H1 (cell line): ENCODE data around the gene PDE8B. TPM values are rescaled to one million over a fixed set of nuclear protein-coding genes. Genes with fewer than 3 reads are reported as not detected.

ENCODE experiments used
- CTCF ChIA-PET: fragments of 300-600 bp; sonication (Branson Sonifier 250); formaldehyde crosslinking; loops from one replicate; lab custom pipeline; 2021; ENCODE audit not compliant: partially characterized antibody; lab: Charles Lee
- POLR2A ChIA-PET: fragments of 300-600 bp; sonication (Branson Sonifier 250); formaldehyde crosslinking; loops from one replicate; lab custom pipeline; 2021; ENCODE audit warnings: inconsistent platforms; ENCODE audit not compliant: partially characterized antibody; lab: Charles Lee
- DNase-seq, 2 experiments: peaks; one replicate each; pipeline versions ENCODE4 v3.0.0 to v3.0.0-alpha.2; 2010 to 2022; ENCODE audit warnings: low spot score in 2 of 2, low read depth in 1 of 2, mixed read lengths in 1 of 2
- FAIRE-seq: peaks from 2 replicates; lab custom pipeline; 2011; peaks lifted over from hg19 to GRCh38; lab: Jason Lieb, UNC
- H2AFZ ChIP-seq: 2 replicates; pipeline ENCODE4 v1.8.1; 2012; ENCODE audit warnings: low read length, inconsistent platforms
- H2AK5ac ChIP-seq: 2 replicates; pipeline ENCODE4 v1.6.1; 2013; ENCODE audit warnings: low read depth, low read length
- H2BK120ac ChIP-seq: replicated peaks from 2 replicates; pipeline ENCODE3; 2013; ENCODE audit warnings: low read depth, low read length, inconsistent platforms
- H2BK12ac ChIP-seq: 2 replicates; pipeline ENCODE4 v1.6.1; 2013; ENCODE audit warnings: low read depth, low read length
- H2BK15ac ChIP-seq: 2 replicates; pipeline ENCODE4 v1.6.1; 2013; ENCODE audit warnings: low read length
- H2BK20ac ChIP-seq: 2 replicates; pipeline ENCODE4 v1.6.1; 2013; ENCODE audit warnings: low read length
- H2BK5ac ChIP-seq: 2 replicates; pipeline ENCODE4 v1.6.1; 2013; ENCODE audit warnings: low read depth, low read length
- H3K14ac ChIP-seq: 2 replicates; pipeline ENCODE4 v1.6.1; 2013; ENCODE audit warnings: inconsistent platforms; ENCODE audit not compliant: insufficient read length
- H3K18ac ChIP-seq: 2 replicates; pipeline ENCODE4 v1.6.1; 2013; ENCODE audit warnings: low read length; ENCODE audit errors: extremely low read depth
- H3K23ac ChIP-seq: 2 replicates; pipeline ENCODE4 v1.6.1; 2013; ENCODE audit warnings: inconsistent platforms; ENCODE audit not compliant: insufficient read length
- H3K23me2 ChIP-seq: 2 replicates; pipeline ENCODE4 v1.6.1; 2013; ENCODE audit warnings: low read depth, low read length
- H3K27ac ChIP-seq: 2 replicates; pipeline ENCODE4 v1.6.1; 2011; ENCODE audit warnings: low read depth, low read length, inconsistent platforms
- H3K27me3 ChIP-seq, 4 experiments: replicated peaks in 1 of 4; 1 replicate in 1 of 4; 2 replicates in 3 of 4; pipeline versions ENCODE4 v1.6.1 to v1.8.1; 2011 to 2013; ENCODE audit warnings: low read length in 3 of 4, mild to moderate bottlenecking in 3 of 4, inconsistent platforms in 2 of 4, mixed read lengths in 2 of 4, moderate library complexity in 1 of 4; ENCODE audit not compliant: control insufficient read depth in 3 of 4, insufficient read depth in 3 of 4; ENCODE audit errors: extremely low read depth in 1 of 4
- H3K36me3 ChIP-seq, 4 experiments: 2 replicates each; pipeline versions ENCODE4 v1.6.1 to v1.8.1; 2011 to 2013; ENCODE audit warnings: mild to moderate bottlenecking in 4 of 4, low read length in 3 of 4, moderate library complexity in 2 of 4, control low read depth in 1 of 4, inconsistent platforms in 1 of 4; ENCODE audit not compliant: insufficient read depth in 4 of 4, control insufficient read depth in 2 of 4
- H3K4ac ChIP-seq: replicated peaks from 2 replicates; pipeline ENCODE3; 2013; ENCODE audit warnings: low read length, low read depth, mixed read lengths, inconsistent platforms; ENCODE audit not compliant: insufficient read length
- H3K4me1 ChIP-seq, 4 experiments: replicated peaks in 1 of 4; 1 replicate in 1 of 4; 2 replicates in 3 of 4; pipeline versions ENCODE4 v1.6.1 to v1.8.1; 2011 to 2013; ENCODE audit warnings: low read length in 3 of 4, inconsistent platforms in 2 of 4, mixed read lengths in 1 of 4; ENCODE audit not compliant: insufficient read depth in 4 of 4, control insufficient read depth in 3 of 4
- H3K4me2 ChIP-seq, 2 experiments: 2 replicates each; pipeline versions ENCODE4 v1.6.1 to v1.8.1; 2011 to 2013; ENCODE audit warnings: low read depth in 2 of 2, low read length in 2 of 2, control low read depth in 1 of 2, inconsistent platforms in 1 of 2, mild to moderate bottlenecking in 1 of 2; ENCODE audit not compliant: insufficient read depth in 1 of 2
- H3K4me3 ChIP-seq, 4 experiments: fragments of 200-600, 300-600 bp in 1 of 4; sonication (generic), shearing (Covaris generic), sonication (Bioruptor Twin) in 1 of 4; 2 replicates each; pipeline versions ENCODE4 v1.5.1 to v1.8.1; 2011 to 2016; ENCODE audit warnings: low read length in 4 of 4, low read depth in 3 of 4, control low read depth in 2 of 4, inconsistent platforms in 2 of 4, mild to moderate bottlenecking in 2 of 4, mixed read lengths in 1 of 4, moderate library complexity in 1 of 4; ENCODE audit not compliant: insufficient read depth in 2 of 4; ENCODE audit errors: extremely low read depth in 1 of 4
- H3K56ac ChIP-seq: replicated peaks from 2 replicates; pipeline ENCODE3; 2013; ENCODE audit warnings: low read depth, mild to moderate bottlenecking, mixed read lengths, low read length, inconsistent platforms; ENCODE audit not compliant: insufficient read length
- H3K79me1 ChIP-seq: 2 replicates; pipeline ENCODE4 v1.6.1; 2013; ENCODE audit warnings: low read depth, low read length, control low read depth
- H3K79me2 ChIP-seq, 2 experiments: 2 replicates each; pipeline versions ENCODE4 v1.6.1 to v1.8.1; 2012 to 2013; ENCODE audit warnings: low read length in 2 of 2, mild to moderate bottlenecking in 2 of 2, inconsistent platforms in 1 of 2; ENCODE audit not compliant: insufficient read depth in 2 of 2, control insufficient read depth in 1 of 2
- H3K9ac ChIP-seq, 4 experiments: replicated peaks in 1 of 4; 1 replicate in 1 of 4; 2 replicates in 3 of 4; pipeline versions ENCODE4 v1.6.1 to v1.8.1; 2011 to 2013; ENCODE audit warnings: low read depth in 3 of 4, low read length in 3 of 4, control low read depth in 2 of 4, mild to moderate bottlenecking in 2 of 4, moderate library complexity in 2 of 4, inconsistent platforms in 1 of 4; ENCODE audit errors: extremely low read depth in 1 of 4
- H3K9me3 ChIP-seq, 2 experiments: 2 replicates each; pipeline versions ENCODE4 v1.6.1 to v1.8.1; 2012 to 2013; ENCODE audit warnings: mild to moderate bottlenecking in 2 of 2, moderate library complexity in 2 of 2, control low read depth in 1 of 2, inconsistent platforms in 1 of 2, low read depth in 1 of 2, low read length in 1 of 2, mixed read lengths in 1 of 2; ENCODE audit not compliant: insufficient read depth in 2 of 2
- H4K20me1 ChIP-seq, 2 experiments: replicated peaks in 1 of 2; 2 replicates each; pipeline versions ENCODE3 to v1.8.1; 2011 to 2013; ENCODE audit warnings: inconsistent platforms in 2 of 2, low read length in 2 of 2, mild to moderate bottlenecking in 1 of 2; ENCODE audit not compliant: insufficient read depth in 2 of 2, control insufficient read depth in 1 of 2
- H4K5ac ChIP-seq: 2 replicates; pipeline ENCODE4 v1.6.1; 2013; ENCODE audit warnings: low read length, low read depth, mixed read lengths, inconsistent platforms; ENCODE audit not compliant: insufficient read length
- H4K8ac ChIP-seq: 2 replicates; pipeline ENCODE4 v1.8.0; 2013; ENCODE audit warnings: mild to moderate bottlenecking, moderate library complexity, low read length, inconsistent platforms; ENCODE audit not compliant: insufficient read depth; ENCODE audit errors: extremely low read depth
- H4K91ac ChIP-seq: replicated peaks from 2 replicates; pipeline ENCODE3; 2013; ENCODE audit warnings: low read length, mixed read lengths, inconsistent platforms; ENCODE audit not compliant: insufficient read length
- CBX5 ChIP-seq: fragments of 300-800, 300-1000 bp; sonication (generic); IDR thresholded peaks from 2 replicates; pipeline ENCODE4 v1.7.1; 2016; ENCODE audit warnings: antibody characterized with exemption, low read length, low read depth
- KDM1A ChIP-seq: fragments of 200-600, 300-600 bp; sonication (generic); IDR thresholded peaks from 2 replicates; pipeline ENCODE4 v1.7.1; 2016; ENCODE audit warnings: mild to moderate bottlenecking, low read length, borderline replicate concordance
- KDM4A ChIP-seq: IDR thresholded peaks from one replicate; pipeline ENCODE4 v1.7.1; 2012; ENCODE audit warnings: low read depth, mild to moderate bottlenecking, moderate library complexity, low read length, inconsistent platforms; ENCODE audit not compliant: severe bottlenecking
- SIX5 ChIP-seq: IDR thresholded peaks from 2 replicates; pipeline ENCODE4 v1.6.1; 2011; ENCODE audit warnings: mild to moderate bottlenecking, low read depth, low read length
- SUZ12 ChIP-seq: fragments of 200-600 bp; sonication (generic); IDR thresholded peaks from 2 replicates; pipeline ENCODE4 v1.6.1; 2012; ENCODE audit warnings: mild to moderate bottlenecking, inconsistent platforms, low read length, moderate library complexity, mixed read lengths
- WGBS, 2 experiments: shearing (Covaris generic) in 1 of 2; methylation state at CpG; one replicate each; pipeline versions ENCODE4 v1.1.6 to v1.1.7; 2013 to 2015; ENCODE audit warnings: low lambda C conversion rate in 2 of 2, mixed read lengths in 2 of 2, inconsistent platforms in 1 of 2, low coverage in 1 of 2, missing lambda C conversion rate in 1 of 2; ENCODE audit not compliant: insufficient replicate concordance in 2 of 2, insufficient coverage in 1 of 2, insufficient read length in 1 of 2; ENCODE audit errors: extremely low coverage in 1 of 2, missing lambda C conversion rate in 1 of 2; 5-methylcytosine and 5-hydroxymethylcytosine counted together
- polyA plus RNA-seq, 7 experiments: library from polyadenylated mRNA; depleted of rRNA in 3 of 7; stranded (reverse) in 5 of 7; unstranded in 2 of 7; fragments of >200 nt in 5 of 7; fragments of 200-250 nt in 2 of 7; gene quantifications; 1 replicate in 5 of 7; 2 replicates in 1 of 7; 4 replicates in 1 of 7; pipeline versions ENCODE4 v1.2.1 to v1.2.3, GENCODE V29; 2011 to 2013; ENCODE audit warnings: missing spikeins in 2 of 7, mixed read lengths in 2 of 7
- total RNA-seq: library from RNA; stranded (reverse); fragmentation: NEBNext Ultra II Directional; extraction: Animal tissue kit (Norgen Biotek cat#: 25700); gene quantifications from 2 replicates; pipeline ENCODE4 v1.2.1, GENCODE V29; 2021

Gene PDE8B
- total and polyA plus RNA-seq, 2 of the 8 experiments (the other 6 are each of a cell fraction or from before 2014, with no cell fraction given): 0.32 to 1.1 TPM

DNA sequence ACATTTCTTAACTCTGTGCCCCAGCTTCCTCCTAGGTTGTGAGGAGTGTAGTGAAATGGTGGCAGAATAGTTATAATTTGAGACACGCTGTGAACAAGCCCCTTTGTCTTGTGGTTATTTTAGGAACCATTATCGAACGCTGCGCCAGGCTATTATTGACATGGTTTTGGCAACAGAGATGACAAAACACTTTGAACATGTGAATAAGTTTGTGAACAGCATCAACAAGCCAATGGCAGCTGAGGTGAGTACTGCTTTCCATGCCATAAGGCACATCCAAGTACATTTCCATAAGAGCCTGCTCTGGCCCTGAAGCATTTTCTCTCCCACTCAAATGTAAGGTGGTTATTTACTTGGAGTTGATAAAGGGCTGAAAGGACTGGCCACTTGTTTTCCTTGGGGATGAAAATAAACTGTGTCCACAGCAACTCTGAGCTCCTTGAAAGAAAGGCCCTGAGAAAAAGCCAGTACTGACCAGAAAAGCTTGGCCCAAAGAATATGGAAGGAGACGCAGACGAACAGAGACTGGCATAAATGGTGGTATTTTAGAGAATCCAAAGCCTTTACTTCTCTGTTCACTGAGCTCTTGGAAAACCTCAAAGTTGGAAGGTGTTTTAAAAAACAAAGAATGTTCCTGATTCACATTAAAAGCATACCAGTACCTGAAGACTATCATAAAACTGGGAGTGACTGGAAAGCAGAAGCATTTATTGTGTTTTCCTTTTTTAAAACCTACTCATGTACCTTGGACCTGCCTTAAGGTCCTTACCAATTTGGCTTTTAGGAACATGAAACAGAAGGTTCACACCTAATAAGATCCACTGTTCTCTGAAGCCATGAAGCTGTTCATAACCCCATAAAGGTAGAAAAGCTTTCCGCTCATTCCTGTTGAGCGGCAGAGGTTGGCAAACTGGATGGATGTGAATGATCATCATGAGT lies 209.4 kb downstream of the PDE8B start:
- Histone ChIP-seq H2BK20ac (no peak overlapping the region), H3K27me3 (0 out of 7 replicates have a peak, but pooled peaks cover 0 to 1% (median 0%) of the 10 kb centered on the region in 4 experiments), H3K23me2 (no peaks in the 10 kb centered on the region), H2BK120ac (no peak overlapping the region), H3K9me3 (no peaks in the 10 kb centered on the region), H4K20me1 (no peaks in the 10 kb centered on the region), H3K18ac (no peak overlapping the region), H3K4me3 (no peak overlapping the region), H2BK5ac (no peak overlapping the region), H3K27ac (no peak overlapping the region), H4K91ac (no peak overlapping the region), H4K8ac (no peak overlapping the region), H3K14ac (no peak overlapping the region), H4K5ac (no peak overlapping the region), H2AFZ (no peak overlapping the region), H3K4me1 (no peaks in the 10 kb centered on the region; a peak in 1 of 7 replicates), H3K4ac (no peak overlapping the region), H3K56ac (no peak overlapping the region), H3K36me3 (no peaks in the 10 kb centered on the region), H3K23ac (no peak overlapping the region), H3K9ac (no peak overlapping the region), H3K79me2 (no peaks in the 10 kb centered on the region), H2BK12ac (no peak overlapping the region), H3K4me2 (no peak overlapping the region), H2BK15ac (no peak overlapping the region), H2AK5ac (no peak overlapping the region), H3K79me1 (no peaks in the 10 kb centered on the region)
- 99% methylated on average over 8 of the region's 8 CpGs; no CpG with 5 or more reads in 1 of the 2 experiments for WGBS, 2 experiments
- no peak for DNase-seq
- ChIA-PET POLR2A (no interaction called here), CTCF (interaction anchor here (0.9 to 4.0 kb wide), 3 partner anchors 17 to 291 kb away, joined by 3 to 17 read pairs (median 3); no protein-coding TSS in a partner anchor)
- FAIRE-seq: no peak
- TF ChIP-seq KDM1A (no peak), CBX5 (no peak), KDM4A (no peak), SIX5 (no peak), SUZ12 (no peak)
